H9 (cell line): ENCODE results near the gene ZNHIT2. TPM values are rescaled to one million over a fixed set of nuclear protein-coding genes. Genes with fewer than 3 reads are reported as not detected.
A peak's percentile ranks its signal among the peaks of the same experiment; 100 is the strongest.

Experiments
- DNase-seq: peaks from one replicate; pipeline ENCODE4 v3.0.0-alpha.2; 2017
- H2AFZ ChIP-seq: one replicate; pipeline ENCODE4 v1.6.1; 2013; ENCODE audit warnings: mild to moderate bottlenecking, low read length, control low read depth, moderate library complexity
- H2AK5ac ChIP-seq: 2 replicates; pipeline ENCODE4 v1.6.1; 2013; ENCODE audit warnings: low read length, control low read depth, mixed read lengths; ENCODE audit not compliant: insufficient read length
- H2BK120ac ChIP-seq: one replicate; pipeline ENCODE4 v1.6.1; 2013; ENCODE audit warnings: low read depth, mild to moderate bottlenecking, low read length, control low read depth, inconsistent platforms; ENCODE audit not compliant: poor library complexity, severe bottlenecking
- H2BK12ac ChIP-seq: 2 replicates; pipeline ENCODE4 v1.6.1; 2013; ENCODE audit warnings: low read length, control low read depth, mixed read lengths, low read depth; ENCODE audit not compliant: insufficient read length
- H2BK15ac ChIP-seq: 2 replicates; pipeline ENCODE4 v1.6.1; 2013; ENCODE audit warnings: low read depth, low read length, control low read depth
- H2BK20ac ChIP-seq: one replicate; pipeline ENCODE4 v1.6.1; 2013; ENCODE audit warnings: low read depth, mild to moderate bottlenecking, low read length, control low read depth, inconsistent platforms; ENCODE audit not compliant: poor library complexity, severe bottlenecking
- H2BK5ac ChIP-seq: 2 replicates; pipeline ENCODE4 v1.6.1; 2013; ENCODE audit warnings: low read length, control low read depth, mixed read lengths; ENCODE audit not compliant: insufficient read length
- H3K14ac ChIP-seq: 2 replicates; pipeline ENCODE4 v1.6.1; 2013; ENCODE audit warnings: low read length, control low read depth; ENCODE audit not compliant: insufficient read depth
- H3K18ac ChIP-seq: 2 replicates; pipeline ENCODE4 v1.6.1; 2013; ENCODE audit warnings: low read depth, mild to moderate bottlenecking, mixed read lengths, low read length, control low read depth; ENCODE audit not compliant: insufficient read length
- H3K23ac ChIP-seq: 2 replicates; pipeline ENCODE4 v1.6.1; 2013; ENCODE audit warnings: low read length, control low read depth, mixed read lengths, low read depth; ENCODE audit not compliant: insufficient read length
- H3K23me2 ChIP-seq: 2 replicates; pipeline ENCODE4 v1.6.1; 2013; ENCODE audit warnings: low read depth, mild to moderate bottlenecking, mixed read lengths, low read length, control low read depth; ENCODE audit not compliant: insufficient read length, poor library complexity, severe bottlenecking
- H3K27ac ChIP-seq: 2 replicates; pipeline ENCODE4 v1.5.1; 2013; ENCODE audit warnings: low read length, control low read depth, mixed read lengths, low read depth; ENCODE audit not compliant: insufficient read length
- H3K27me3 ChIP-seq: 2 replicates; pipeline ENCODE4 v1.6.1; 2013; ENCODE audit warnings: low read length, control low read depth, inconsistent platforms; ENCODE audit not compliant: insufficient read depth
- H3K4ac ChIP-seq: 2 replicates; pipeline ENCODE4 v1.6.1; 2013; ENCODE audit warnings: low read depth, mild to moderate bottlenecking, control low read depth, inconsistent platforms, low read length, moderate library complexity
- H3K4me1 ChIP-seq: 2 replicates; pipeline ENCODE4 v1.6.1; 2013; ENCODE audit warnings: low read length, control low read depth, inconsistent platforms; ENCODE audit not compliant: insufficient read depth
- H3K4me2 ChIP-seq: 2 replicates; pipeline ENCODE4 v1.6.1; 2013; ENCODE audit warnings: low read length, control low read depth, mixed read lengths; ENCODE audit not compliant: insufficient read length, insufficient read depth
- H3K56ac ChIP-seq: 2 replicates; pipeline ENCODE4 v1.6.1; 2013; ENCODE audit warnings: low read depth, mild to moderate bottlenecking, mixed read lengths, low read length, control low read depth; ENCODE audit not compliant: insufficient read length
- H3K79me1 ChIP-seq: 2 replicates; pipeline ENCODE4 v1.6.1; 2013; ENCODE audit warnings: low read depth, mild to moderate bottlenecking, moderate library complexity, low read length, control low read depth, inconsistent platforms; ENCODE audit not compliant: insufficient read depth, poor library complexity, severe bottlenecking
- H3K79me2 ChIP-seq: 2 replicates; pipeline ENCODE4 v1.6.1; 2013; ENCODE audit warnings: low read length, control low read depth, inconsistent platforms; ENCODE audit not compliant: insufficient read depth
- H3K9ac ChIP-seq: 2 replicates; pipeline ENCODE4 v1.6.1; 2013; ENCODE audit warnings: low read length, control low read depth, mixed read lengths; ENCODE audit not compliant: insufficient read length; ENCODE audit errors: extremely low read depth
- H3K9me3 ChIP-seq: one replicate; pipeline ENCODE4 v1.6.1; 2013; ENCODE audit warnings: low read depth, low read length, inconsistent platforms; ENCODE audit not compliant: control insufficient read depth
- H3T11ph ChIP-seq: one replicate; pipeline ENCODE4 v1.6.1; 2013; ENCODE audit warnings: mild to moderate bottlenecking, low read length, control low read depth, inconsistent platforms
- H4K20me1 ChIP-seq: one replicate; pipeline ENCODE4 v1.6.1; 2013; ENCODE audit not compliant: control insufficient read depth, insufficient read length, insufficient read depth
- H4K5ac ChIP-seq: 2 replicates; pipeline ENCODE4 v1.6.1; 2013; ENCODE audit warnings: low read depth, mild to moderate bottlenecking, mixed read lengths, low read length, control low read depth; ENCODE audit not compliant: insufficient read length
- H4K8ac ChIP-seq: replicated peaks from 2 replicates; pipeline ENCODE4 v1.6.1; 2013; ENCODE audit warnings: low read length, control low read depth, mixed read lengths, low read depth; ENCODE audit not compliant: insufficient read length
- H4K91ac ChIP-seq: 2 replicates; pipeline ENCODE4 v1.6.1; 2013; ENCODE audit warnings: low read depth, mild to moderate bottlenecking, moderate library complexity, mixed read lengths, low read length, control low read depth; ENCODE audit not compliant: insufficient read length
- H3K27ac Mint-ChIP-seq, 3 experiments: 2 replicates in 2 of 3; 3 replicates in 1 of 3; pipeline ENCODE4 v1.8.0; 2020 to 2021; ENCODE audit warnings: mixed read lengths in 3 of 3, mild to moderate bottlenecking in 1 of 3, moderate library complexity in 1 of 3
- H3K27me3 Mint-ChIP-seq: 2 replicates; pipeline ENCODE4 v1.8.0; 2021; ENCODE audit warnings: low read depth, mild to moderate bottlenecking, moderate library complexity, mixed read lengths
- H3K36me3 Mint-ChIP-seq, 3 experiments: 2 replicates in 2 of 3; 3 replicates in 1 of 3; pipeline ENCODE4 v1.8.0; 2020 to 2021; ENCODE audit warnings: low read depth in 3 of 3, mixed read lengths in 3 of 3; ENCODE audit not compliant: insufficient read depth in 1 of 3
- H3K4me1 Mint-ChIP-seq, 2 experiments: 2 replicates each; pipeline ENCODE4 v1.8.0; 2020; ENCODE audit warnings: mixed read lengths in 2 of 2
- H3K4me3 Mint-ChIP-seq, 2 experiments: 2 replicates in 1 of 2; 3 replicates in 1 of 2; pipeline ENCODE4 v1.8.0; 2020 to 2021; ENCODE audit warnings: mild to moderate bottlenecking in 2 of 2, mixed read lengths in 2 of 2, moderate library complexity in 1 of 2
- H3K9me3 Mint-ChIP-seq, 2 experiments: 2 replicates in 1 of 2; 3 replicates in 1 of 2; pipeline ENCODE4 v1.8.0; 2020; ENCODE audit warnings: mild to moderate bottlenecking in 2 of 2, mixed read lengths in 2 of 2, moderate library complexity in 1 of 2
- CTCF ChIP-seq: fragments of 200-600 bp; sonication (generic); conservative IDR thresholded peaks from 3 replicates; pipeline ENCODE4 v1.8.0; 2021; ENCODE audit warnings: antibody characterized with exemption, mild to moderate bottlenecking
- WGBS: extraction: QIAGEN DNeasy Blood & Tissue Kit; methylation state at CpG from one replicate; pipeline ENCODE4 v1.1.7; 2013; ENCODE audit warnings: missing lambda C conversion rate, low lambda C conversion rate, mixed read lengths; ENCODE audit not compliant: insufficient read length; ENCODE audit errors: extremely low coverage; 5-methylcytosine and 5-hydroxymethylcytosine counted together
- total RNA-seq: library from RNA; stranded (reverse); gene quantifications from 2 replicates; pipeline ENCODE4 v1.2.1, GENCODE V29; 2021

Gene ZNHIT2
- total RNA-seq, 1 experiment from 2014 or later: 18.3 TPM

- H3K14ac ChIP-seq: no peak overlapping the region
- no peaks in the 10 kb centered on the region for H3K79me2 ChIP-seq
- H3K27ac ChIP-seq: no peak overlapping the region
- no peak overlapping the region for H3T11ph ChIP-seq
- no peak overlapping the region; a peak in 1 of 5 replicates for H3K4me3 Mint-ChIP-seq
- H2BK120ac ChIP-seq: no peak overlapping the region
- peaks cover 1 to 2% of the 10 kb centered on the region in 2 experiments; a peak in 3 of 4 replicates for H3K4me1 Mint-ChIP-seq
- H3K23me2 ChIP-seq: no peaks in the 10 kb centered on the region
- peak overlapping the region in 2 of 3 experiments; percentile 70 to 86; a peak in 2 of 7 replicates for H3K27ac Mint-ChIP-seq
- DNase-seq: no peak
- no peak overlapping the region for H2BK5ac ChIP-seq
- H3K23ac ChIP-seq: no peak overlapping the region
- H3K18ac ChIP-seq: no peak overlapping the region
- no peaks in the 10 kb centered on the region for H3K27me3 ChIP-seq
- no peak overlapping the region for H4K8ac ChIP-seq
- H4K20me1 ChIP-seq: no peaks in the 10 kb centered on the region
- no peaks in the 10 kb centered on the region for H3K9me3 ChIP-seq
- no peak overlapping the region for H3K56ac ChIP-seq
- no peak overlapping the region for H4K5ac ChIP-seq
- peak overlapping the region; percentile 1 for H3K9ac ChIP-seq
- no peaks in the 10 kb centered on the region for H3K9me3 Mint-ChIP-seq
- no peak overlapping the region for H2BK20ac ChIP-seq
- no peak overlapping the region for H2AK5ac ChIP-seq
- H2AFZ ChIP-seq: no peak overlapping the region
- H2BK12ac ChIP-seq: no peak overlapping the region
- peaks cover 3 to 37% (median 34%) of the 10 kb centered on the region in 3 experiments for H3K36me3 Mint-ChIP-seq
- no peaks in the 10 kb centered on the region for H3K27me3 Mint-ChIP-seq
- no peak for TF ChIP-seq CTCF
- H4K91ac ChIP-seq: no peak overlapping the region
- H3K4ac ChIP-seq: no peak overlapping the region
- H3K79me1 ChIP-seq: no peaks in the 10 kb centered on the region
- no peaks in the 10 kb centered on the region for H3K4me1 ChIP-seq
- WGBS: no CpG with 5 or more reads among the region's 4 CpGs
- H3K4me2 ChIP-seq: no peak overlapping the region
- H2BK15ac ChIP-seq: no peak overlapping the region
Measured at GRCh38 chr11:65090628-65091027, 26.9 kb downstream of the ZNHIT2 start.
